Neural cell (in vitro differentiated cells): ENCODE results near the gene SLN.

Experiments used
- CTCF ChIP-seq: fragments of 450-650 bp; IDR thresholded peaks from 2 replicates; pipeline ENCODE4 v1.5.1; 2014; ENCODE audit warnings: antibody characterized with exemption, mild to moderate bottlenecking, moderate library complexity; ENCODE audit not compliant: poor library complexity, severe bottlenecking
- TF ChIP-seq, protein P1 (sequence below): IDR thresholded peaks from 2 replicates; pipeline ENCODE4 v1.6.1; 2012; ENCODE audit warnings: borderline replicate concordance

- no peak for TF ChIP-seq CTCF
- TF ChIP-seq, protein P1, sequence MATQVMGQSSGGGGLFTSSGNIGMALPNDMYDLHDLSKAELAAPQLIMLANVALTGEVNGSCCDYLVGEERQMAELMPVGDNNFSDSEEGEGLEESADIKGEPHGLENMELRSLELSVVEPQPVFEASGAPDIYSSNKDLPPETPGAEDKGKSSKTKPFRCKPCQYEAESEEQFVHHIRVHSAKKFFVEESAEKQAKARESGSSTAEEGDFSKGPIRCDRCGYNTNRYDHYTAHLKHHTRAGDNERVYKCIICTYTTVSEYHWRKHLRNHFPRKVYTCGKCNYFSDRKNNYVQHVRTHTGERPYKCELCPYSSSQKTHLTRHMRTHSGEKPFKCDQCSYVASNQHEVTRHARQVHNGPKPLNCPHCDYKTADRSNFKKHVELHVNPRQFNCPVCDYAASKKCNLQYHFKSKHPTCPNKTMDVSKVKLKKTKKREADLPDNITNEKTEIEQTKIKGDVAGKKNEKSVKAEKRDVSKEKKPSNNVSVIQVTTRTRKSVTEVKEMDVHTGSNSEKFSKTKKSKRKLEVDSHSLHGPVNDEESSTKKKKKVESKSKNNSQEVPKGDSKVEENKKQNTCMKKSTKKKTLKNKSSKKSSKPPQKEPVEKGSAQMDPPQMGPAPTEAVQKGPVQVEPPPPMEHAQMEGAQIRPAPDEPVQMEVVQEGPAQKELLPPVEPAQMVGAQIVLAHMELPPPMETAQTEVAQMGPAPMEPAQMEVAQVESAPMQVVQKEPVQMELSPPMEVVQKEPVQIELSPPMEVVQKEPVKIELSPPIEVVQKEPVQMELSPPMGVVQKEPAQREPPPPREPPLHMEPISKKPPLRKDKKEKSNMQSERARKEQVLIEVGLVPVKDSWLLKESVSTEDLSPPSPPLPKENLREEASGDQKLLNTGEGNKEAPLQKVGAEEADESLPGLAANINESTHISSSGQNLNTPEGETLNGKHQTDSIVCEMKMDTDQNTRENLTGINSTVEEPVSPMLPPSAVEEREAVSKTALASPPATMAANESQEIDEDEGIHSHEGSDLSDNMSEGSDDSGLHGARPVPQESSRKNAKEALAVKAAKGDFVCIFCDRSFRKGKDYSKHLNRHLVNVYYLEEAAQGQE, result no peak
These were observed 41.8 kb downstream of the SLN start for GRCh38 chr11:107669893-107670601.
